Stimulated activated CD8-positive, alpha-beta memory T cell treated with anti-CD3 and anti-CD28 coated beads, Interleukin-15, amount 100 ng/mL, for 1 hour (primary cell): ENCODE measurements around the gene RPS21.
"Not testable (repeated sequence)": the region's sequence is repeated elsewhere in the genome, so short reads cannot be mapped to it uniquely, and the experiment has no call there.

Experiments
- DNase-seq: peaks from one replicate; pipeline ENCODE4 v3.0.0-alpha.2; 2020; ENCODE audit warnings: low read depth

Gene RPS21

GRCh38 chr20:62411479-62412193 is 24.7 kb downstream of the RPS21 start:
- no peak for DNase-seq

DNA sequence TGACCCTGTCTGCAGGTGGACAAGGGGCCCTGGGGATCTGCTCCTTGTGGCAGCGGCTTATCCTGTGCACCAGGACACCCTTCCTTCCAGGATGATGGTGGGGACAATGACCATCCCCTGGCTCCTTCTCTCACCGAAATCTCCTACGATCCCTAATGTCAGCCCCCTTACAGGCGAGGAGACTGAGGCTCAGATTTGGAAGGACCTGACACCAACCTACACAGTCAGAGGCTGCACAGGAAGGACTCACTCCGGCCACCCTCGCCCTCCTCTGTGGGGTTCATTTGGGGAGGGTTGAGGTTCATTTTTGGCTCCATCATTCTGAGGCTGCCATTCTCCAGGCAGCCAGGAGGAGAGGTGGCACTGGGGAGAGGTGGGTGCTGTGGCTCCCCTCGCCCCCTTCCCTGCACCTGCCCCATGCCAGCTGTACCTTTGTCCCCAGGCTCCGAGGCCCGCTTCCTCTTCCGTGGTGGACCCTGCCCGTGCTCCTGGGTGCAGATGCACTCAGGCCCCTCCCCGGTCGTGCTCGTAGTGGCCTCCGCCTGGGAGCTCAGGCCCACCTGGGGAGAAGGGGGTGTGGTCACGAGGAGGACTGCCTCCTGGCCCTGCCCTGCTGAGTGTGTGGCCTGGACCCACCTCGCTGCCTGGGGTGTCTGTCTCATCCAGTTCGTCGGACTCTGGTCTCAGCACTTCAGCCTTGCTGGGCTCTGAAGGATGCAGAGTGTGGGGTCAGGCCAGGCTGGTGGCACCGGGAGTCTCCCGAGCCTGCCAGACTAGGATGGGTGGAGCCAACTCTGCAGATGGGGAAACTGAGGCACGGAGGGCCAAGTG is 25.5 kb downstream of the RPS21 start:
- DNase-seq = no peak

DNA sequence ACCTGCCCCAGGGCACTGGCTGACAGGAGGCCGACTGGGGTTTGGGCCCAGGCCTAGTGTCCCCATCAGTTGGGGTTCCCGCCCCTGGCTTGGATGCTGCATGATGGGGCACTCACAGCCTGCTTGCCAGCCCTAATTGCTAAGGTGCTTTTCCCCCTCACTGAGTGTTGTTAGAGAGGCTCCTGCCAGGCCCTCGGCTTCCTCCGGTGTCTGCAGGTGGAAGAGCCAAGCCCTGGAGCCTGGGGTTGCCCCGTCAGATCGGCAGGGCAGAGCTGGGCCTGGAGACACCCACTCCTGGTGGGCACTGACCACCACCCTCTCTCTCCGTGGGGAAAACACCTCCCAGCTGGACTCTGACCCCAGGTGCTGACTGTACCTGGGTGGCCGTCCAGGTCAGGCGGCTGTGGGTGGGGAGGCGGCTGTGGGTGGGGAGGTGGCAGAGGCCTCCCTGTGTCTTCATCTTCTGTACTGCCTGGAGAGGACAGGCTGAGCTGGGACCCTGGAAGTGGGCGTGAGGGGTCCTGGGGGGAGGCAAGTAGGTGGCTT is 26.2 kb downstream of the RPS21 start:
- no peak for DNase-seq

GRCh38 chr20:62413896-62414481 is 27.1 kb downstream of the RPS21 start:
- no peak for DNase-seq

- DNase-seq = no peak
Observed at GRCh38 chr20:62415354-62416111, 28.6 kb downstream of the RPS21 start.

DNA sequence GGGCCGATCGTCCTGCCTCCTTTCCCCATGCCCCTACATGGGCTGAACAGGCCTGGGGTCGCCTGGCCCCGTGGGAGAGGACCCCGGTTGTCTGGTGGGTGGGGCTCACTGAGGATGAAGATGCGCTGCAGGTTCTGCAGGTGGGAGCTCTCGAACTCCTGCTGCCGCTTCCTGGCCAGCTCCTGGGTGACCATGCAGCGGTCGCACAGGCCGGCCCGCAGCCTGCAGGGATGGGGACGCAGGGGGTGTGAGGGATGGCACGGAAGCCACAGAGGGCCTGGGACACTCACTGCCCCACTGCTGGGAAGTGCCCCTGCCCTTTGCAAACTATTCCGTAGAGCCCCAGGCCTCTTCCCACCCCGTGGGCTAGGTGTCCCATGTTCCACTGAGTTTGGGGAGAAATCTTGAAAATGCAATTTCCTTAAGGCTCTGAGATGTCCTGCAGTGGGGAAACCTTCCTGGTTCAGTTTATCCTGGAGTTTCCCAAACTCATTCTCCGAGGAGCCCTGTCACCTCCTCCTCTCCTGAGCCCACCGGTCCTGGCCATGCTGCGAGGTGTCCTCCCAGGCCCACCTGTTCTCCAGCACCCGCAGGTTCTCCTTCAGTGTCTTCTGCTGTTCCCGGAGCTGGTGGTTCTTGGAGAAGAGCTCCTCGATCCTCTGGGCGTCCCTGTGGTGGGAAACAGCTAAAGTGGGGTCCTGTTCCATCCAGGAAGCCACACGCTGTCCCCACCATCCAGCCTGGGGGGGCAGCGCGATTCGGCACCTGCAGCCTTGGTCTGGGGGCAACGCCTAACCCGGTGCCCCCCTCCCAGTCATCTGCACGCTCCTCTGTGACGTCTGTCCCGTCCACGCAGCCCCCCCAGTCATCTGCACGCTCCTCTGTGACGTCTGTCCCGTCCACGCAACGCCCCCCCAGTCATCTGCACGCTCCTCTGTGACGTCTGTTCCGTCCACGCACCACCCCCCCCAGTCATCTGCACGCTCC is 30.0 kb downstream of the RPS21 start:
- no peak for DNase-seq

DNA sequence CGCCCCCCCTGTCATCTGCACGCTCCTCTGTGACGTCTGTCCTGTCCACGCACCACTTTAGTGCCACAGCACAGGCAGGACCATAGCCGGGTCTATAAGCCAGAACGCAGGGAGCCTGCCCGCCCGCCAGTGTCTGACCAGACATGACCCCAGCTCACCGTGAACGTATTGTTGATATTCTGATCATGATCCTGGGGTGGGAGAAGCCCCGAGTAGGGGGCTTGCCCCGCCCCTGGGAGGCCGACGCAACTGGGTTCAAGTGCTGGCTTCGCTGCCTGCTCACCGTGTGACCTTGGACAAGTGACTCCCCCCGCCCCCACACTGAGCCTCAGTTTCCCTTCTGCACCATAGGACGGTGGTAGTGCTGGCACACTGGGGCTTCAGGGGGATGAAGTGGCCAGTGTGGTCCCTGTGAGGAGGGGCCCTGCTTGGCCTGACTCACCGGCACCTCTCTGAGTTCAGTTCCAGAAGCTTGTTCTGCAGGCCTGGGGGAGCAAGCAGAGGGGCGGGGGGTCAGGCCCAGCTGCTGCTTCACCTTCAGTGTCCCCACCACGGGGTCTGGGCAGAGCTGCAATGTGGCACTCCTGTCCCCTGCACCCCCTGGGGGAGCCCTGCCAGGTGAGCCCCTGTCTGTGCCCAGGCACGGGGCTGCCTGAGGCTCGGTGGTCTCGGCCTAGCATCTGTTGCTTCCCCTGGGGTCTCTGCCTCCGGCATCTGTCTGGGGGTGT is 31.2 kb downstream of the RPS21 start:
- no peak for DNase-seq

- no peak for DNase-seq
Observed at GRCh38 chr20:62418709-62419487, 32.0 kb downstream of the RPS21 start.

DNA sequence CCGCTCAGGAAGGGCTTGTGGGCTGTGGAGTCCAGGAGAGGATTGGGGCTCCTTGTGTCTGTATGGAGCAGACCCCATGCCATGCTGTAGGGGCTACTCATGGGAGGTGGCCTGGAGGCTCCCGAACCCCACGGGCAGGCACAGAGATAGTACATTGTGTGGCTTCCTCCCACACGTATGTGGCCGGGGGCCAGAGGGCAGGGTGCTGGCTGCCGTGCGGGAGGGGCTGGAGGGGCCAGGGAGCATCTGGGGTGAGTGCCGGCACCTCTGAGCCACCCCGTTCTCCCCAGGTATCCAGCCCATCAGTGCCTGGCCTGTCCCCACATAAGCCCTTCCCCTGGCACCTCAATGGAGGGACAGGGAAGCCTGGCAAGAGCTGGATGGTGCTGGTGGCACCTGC is 32.9 kb downstream of the RPS21 start:
- DNase-seq = no peak

DNA sequence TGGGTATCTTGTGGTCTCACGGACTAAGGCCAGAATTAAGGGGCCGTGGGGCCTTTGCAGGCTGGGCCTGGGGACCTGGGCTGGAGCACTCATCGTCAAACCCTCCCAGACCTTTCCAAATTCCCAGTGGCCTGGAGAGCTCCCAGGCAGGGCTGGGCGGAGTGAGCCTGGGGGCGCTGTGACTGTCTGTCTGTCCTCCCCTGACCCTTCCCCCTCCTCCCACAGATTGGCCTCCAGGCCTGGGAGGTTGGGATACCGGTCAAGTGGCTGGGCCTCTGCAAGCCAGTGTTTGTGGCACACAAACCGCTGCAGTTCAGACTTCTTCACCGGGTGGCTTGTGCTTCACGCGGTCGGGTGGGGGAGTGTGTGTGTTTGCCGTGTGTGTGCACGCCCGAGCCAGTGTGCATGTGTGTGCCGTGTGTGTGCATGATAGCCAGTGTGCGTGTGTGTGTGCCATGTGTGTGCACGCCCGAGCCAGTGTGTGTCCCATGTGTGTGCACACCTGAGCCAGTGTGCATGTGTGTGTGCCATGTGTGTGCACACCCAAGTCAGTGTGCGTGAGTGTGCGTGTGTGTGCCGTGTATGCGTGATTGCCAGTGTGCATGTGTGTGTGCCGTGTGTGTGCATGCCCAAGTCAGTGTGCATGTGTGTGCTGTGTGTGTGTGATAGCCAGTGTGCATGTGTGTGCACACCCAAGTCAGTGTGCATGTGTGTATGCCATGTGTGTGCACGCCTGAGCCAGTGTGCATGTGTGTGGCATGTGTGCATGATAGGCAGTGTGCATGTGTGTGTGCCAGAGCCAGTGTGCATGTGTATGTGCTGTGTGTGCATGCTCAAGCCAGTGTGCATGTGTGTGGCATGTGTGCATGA is 34.2 kb downstream of the RPS21 start:
- no peak for DNase-seq

DNA sequence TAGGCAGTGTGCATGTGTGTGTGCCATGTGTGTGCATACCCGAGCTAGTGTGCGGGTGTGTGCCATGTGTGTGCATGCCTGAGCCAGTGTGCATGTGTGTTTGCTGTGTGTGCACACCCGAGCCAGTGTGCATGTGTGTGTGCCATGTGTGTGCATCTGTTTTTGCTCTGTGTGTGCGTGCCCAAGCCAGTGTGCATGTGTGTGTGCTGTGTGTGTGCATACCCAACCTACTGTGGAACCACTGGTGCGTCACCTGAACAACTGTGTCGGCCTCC is 34.8 kb downstream of the RPS21 start:
- DNase-seq = no peak

GRCh38 chr20:62422636-62423325 is 35.9 kb downstream of the RPS21 start:
- no peak for DNase-seq

DNA sequence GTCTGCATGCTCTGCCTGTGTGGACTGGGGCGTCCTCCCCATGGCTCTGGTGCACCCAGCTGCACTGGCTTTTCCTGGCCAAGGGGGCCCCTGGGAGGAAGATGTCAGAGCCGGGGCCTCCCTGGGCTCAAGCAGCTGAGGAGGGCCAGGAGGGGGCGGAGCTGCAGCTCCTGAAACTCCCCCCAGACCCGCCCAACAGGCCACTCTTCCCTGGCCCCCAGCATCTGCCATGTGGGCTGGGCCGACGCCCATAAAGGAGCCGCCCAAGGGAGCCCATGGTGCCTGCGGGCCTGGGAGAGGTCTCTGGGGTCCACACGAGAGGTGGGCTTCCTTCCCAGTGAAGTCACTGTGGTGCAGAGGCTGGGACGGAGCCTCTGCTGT is 36.4 kb downstream of the RPS21 start:
- DNase-seq = no peak

GRCh38 chr20:62424249-62425107 is 37.6 kb downstream of the RPS21 start:
- no peak for DNase-seq

GRCh38 chr20:62425281-62426058 is 38.6 kb downstream of the RPS21 start:
- no peak for DNase-seq

DNA sequence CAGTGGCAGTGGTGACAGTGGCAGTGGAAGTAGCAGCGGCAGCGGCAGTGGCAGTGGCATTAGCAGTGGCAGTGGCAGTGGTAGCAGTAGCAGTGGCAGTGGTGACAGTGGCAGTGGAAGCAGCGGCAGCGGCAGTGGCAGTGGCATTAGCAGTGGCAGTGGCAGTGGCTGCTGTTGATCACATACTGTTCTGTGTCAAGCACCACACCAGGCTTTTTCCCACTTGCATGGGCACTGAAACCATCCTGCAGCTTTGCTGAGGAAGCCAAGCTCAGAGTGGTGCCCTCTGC is 39.1 kb downstream of the RPS21 start:
- DNase-seq = not testable (repeated sequence)
